Smooth muscle cell (in vitro differentiated cells): ENCODE results near the gene MYH9. TPM values are rescaled to one million over a fixed set of nuclear protein-coding genes. Genes with fewer than 3 reads are reported as not detected.

ENCODE experiments used
- DNase-seq: peaks from one replicate; lab custom pipeline; 2025; ENCODE audit not compliant: unreplicated experiment; lab: John Stamatoyannopoulos, UW
- H2AFZ ChIP-seq: fragments of 200-600 bp; sonication (generic); 2 replicates; pipeline ENCODE4 v1.6.0; 2016; ENCODE audit warnings: antibody characterized with exemption, low read depth, mild to moderate bottlenecking
- H3F3A ChIP-seq: fragments of 200-600 bp; sonication (generic); 2 replicates; pipeline ENCODE4 v1.6.0; 2017; ENCODE audit warnings: antibody characterized with exemption, low read depth
- H3K27ac ChIP-seq: fragments of 200-600 bp; sonication (generic); 2 replicates; pipeline ENCODE4 v1.5.1; 2016; ENCODE audit warnings: low read depth, mild to moderate bottlenecking
- H3K27me3 ChIP-seq: fragments of 200-600 bp; sonication (generic); 2 replicates; pipeline ENCODE4 v1.6.1; 2016; ENCODE audit warnings: low read depth, mild to moderate bottlenecking
- H3K36me3 ChIP-seq: fragments of 200-600 bp; sonication (generic); 2 replicates; pipeline ENCODE4 v1.5.1; 2016; ENCODE audit warnings: low read depth
- H3K4me1 ChIP-seq: fragments of 200-600 bp; sonication (generic); 2 replicates; pipeline ENCODE4 v1.5.1; 2016; ENCODE audit warnings: low read depth
- H3K4me2 ChIP-seq: fragments of 200-600 bp; sonication (generic); 2 replicates; pipeline ENCODE4 v1.6.0; 2016; ENCODE audit warnings: mild to moderate bottlenecking
- H3K4me3 ChIP-seq: fragments of 200-600 bp; sonication (generic); 2 replicates; pipeline ENCODE4 v1.5.1; 2016; ENCODE audit warnings: mild to moderate bottlenecking
- H3K79me2 ChIP-seq: fragments of 200-600 bp; sonication (generic); 2 replicates; pipeline ENCODE4 v1.6.0; 2016; ENCODE audit warnings: low read depth, mild to moderate bottlenecking
- H3K9ac ChIP-seq: fragments of 200-600 bp; sonication (generic); 2 replicates; pipeline ENCODE4 v1.6.0; 2016; ENCODE audit warnings: low read depth
- H3K9me3 ChIP-seq: fragments of 200-600 bp; sonication (generic); replicated peaks from 2 replicates; pipeline ENCODE4 v1.5.1; 2016; ENCODE audit warnings: low read depth
- H4K20me1 ChIP-seq: fragments of 200-600 bp; sonication (generic); 2 replicates; pipeline ENCODE4 v1.6.0; 2016; ENCODE audit warnings: low read depth
- CTCF ChIP-seq: fragments of 200-600 bp; sonication (generic); IDR thresholded peaks from 2 replicates; pipeline ENCODE4 v1.5.1; 2017; ENCODE audit warnings: borderline replicate concordance, mild to moderate bottlenecking, antibody characterized with exemption; ENCODE audit not compliant: insufficient read depth, poor library complexity, severe bottlenecking
- whole genome bisulfite sequencing: methylation state at CpG from one replicate; pipeline ENCODE4 v1.1.7; 2016; ENCODE audit warnings: low lambda C conversion rate; 5-methylcytosine and 5-hydroxymethylcytosine counted together
- polyA plus RNA-seq: library from polyadenylated mRNA; unstranded; fragments of >200 nt; fragmentation: Nextera tagmentation; extraction: Ambion mirVana; gene quantifications from 2 replicates; pipeline ENCODE4 v1.2.1, GENCODE V29; 2016
- total RNA-seq: library from RNA; depleted of rRNA; stranded (reverse); fragments of >200 nt; gene quantifications from 2 replicates; pipeline ENCODE4 v1.2.3, GENCODE V29; 2014

Gene MYH9
- total and polyA plus RNA-seq, 2 experiments from 2014 or later: 350 to 361 TPM

- H3K36me3 ChIP-seq: peaks cover 31% of the 10 kb centered on the region
These were observed 91.1 kb downstream of the MYH9 start for GRCh38 chr22:36296690-36297089.

GRCh38 chr22:36295247-36295646 is 92.5 kb downstream of the MYH9 start:
- H3K27ac ChIP-seq: no peak overlapping the region
- H4K20me1 ChIP-seq: peaks cover 86% of the 10 kb centered on the region
- no peak for TF ChIP-seq CTCF
- 96% methylated on average over 6 of the region's 7 CpGs for WGBS
- H3K36me3 ChIP-seq: peaks cover 24% of the 10 kb centered on the region
- H2AFZ ChIP-seq: no peak overlapping the region
- H3K4me2 ChIP-seq: no peak overlapping the region
- peaks cover 64% of the 10 kb centered on the region for H3F3A ChIP-seq
- no peak overlapping the region for H3K4me3 ChIP-seq
- no peak overlapping the region for H3K9ac ChIP-seq
- no peaks in the 10 kb centered on the region for H3K27me3 ChIP-seq
- no peaks in the 10 kb centered on the region for H3K4me1 ChIP-seq
- H3K9me3 ChIP-seq: no peaks in the 10 kb centered on the region
- peaks cover 48% of the 10 kb centered on the region for H3K79me2 ChIP-seq
- DNase-seq: no peak

More at GRCh38 chr22:36296690-36297089, 91.1 kb downstream of the MYH9 start:
- H3F3A ChIP-seq: peaks cover 64% of the 10 kb centered on the region
- 97% methylated on average over 15 of the region's 15 CpGs for WGBS
- peaks cover 56% of the 10 kb centered on the region for H3K79me2 ChIP-seq
- H3K9ac ChIP-seq: no peak overlapping the region
- H3K27me3 ChIP-seq: no peaks in the 10 kb centered on the region
- no peak overlapping the region for H3K4me2 ChIP-seq
- DNase-seq: no peak
- no peak overlapping the region for H3K27ac ChIP-seq
- H4K20me1 ChIP-seq: peaks cover 99% of the 10 kb centered on the region
- no peak overlapping the region for H2AFZ ChIP-seq
- H3K9me3 ChIP-seq: no peaks in the 10 kb centered on the region
- TF ChIP-seq CTCF: no peak
- no peak overlapping the region for H3K4me3 ChIP-seq
- H3K4me1 ChIP-seq: no peaks in the 10 kb centered on the region

- Histone ChIP-seq H3K27ac (no peak overlapping the region), H3K9ac (no peak overlapping the region), H3K4me3 (no peak overlapping the region), H3F3A (peaks cover 60% of the 10 kb centered on the region), H3K27me3 (no peaks in the 10 kb centered on the region), H3K9me3 (no peaks in the 10 kb centered on the region), H2AFZ (no peak overlapping the region), H4K20me1 (peaks cover 84% of the 10 kb centered on the region), H3K4me2 (no peak overlapping the region), H3K36me3 (peaks cover 26% of the 10 kb centered on the region), H3K4me1 (no peaks in the 10 kb centered on the region), H3K79me2 (peaks cover 45% of the 10 kb centered on the region)
- WGBS: 97% methylated on average over 11 of the region's 11 CpGs
- DNase-seq: no peak
- TF ChIP-seq CTCF: no peak
These were observed 93.0 kb downstream of the MYH9 start for GRCh38 chr22:36294801-36295200.

- DNase-seq: no peak
- Histone ChIP-seq H3K4me1 (no peaks in the 10 kb centered on the region), H3K79me2 (peaks cover 45% of the 10 kb centered on the region), H2AFZ (no peak overlapping the region), H3K36me3 (peaks cover 31% of the 10 kb centered on the region), H4K20me1 (peaks cover 84% of the 10 kb centered on the region), H3K27me3 (no peaks in the 10 kb centered on the region), H3K4me3 (no peak overlapping the region), H3F3A (peaks cover 61% of the 10 kb centered on the region), H3K9me3 (no peaks in the 10 kb centered on the region), H3K9ac (no peak overlapping the region), H3K4me2 (no peak overlapping the region), H3K27ac (no peak overlapping the region)
- 98% methylated on average over 7 of the region's 7 CpGs for WGBS
- TF ChIP-seq CTCF: no peak
These were observed 93.5 kb downstream of the MYH9 start for GRCh38 chr22:36294293-36294620.
